ENCODE measurements around the gene PAMR1.

DNA sequence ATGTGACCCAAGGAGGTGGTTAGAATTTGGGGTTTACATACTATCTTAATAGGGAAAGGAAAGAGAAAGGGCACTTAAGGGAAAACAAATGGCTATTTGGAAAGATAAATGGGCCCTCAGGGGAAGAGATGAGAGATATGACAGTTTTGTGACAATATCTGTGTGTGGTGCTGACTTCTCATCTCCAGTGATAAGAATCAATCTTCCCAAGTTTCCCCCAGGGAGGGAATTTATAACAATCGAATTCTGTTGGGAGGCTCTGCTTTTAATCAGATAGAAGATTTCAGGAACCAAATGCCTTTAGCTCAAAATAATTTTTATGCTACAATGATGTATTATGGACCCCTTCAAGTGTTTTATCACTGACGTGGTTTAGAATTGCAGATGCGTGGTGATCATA is 46.3 kb upstream of the PAMR1 start:
- TF ChIP-seq CTCF (IDR thresholded peaks at IDR 0.05) (no peak), POLR2AphosphoS5 (IDR thresholded peaks at IDR 0.05) (no peak), EP300 (IDR thresholded peaks at IDR 0.05) (no peak)

All from esophagus muscularis mucosa (tissue), 4 donors.